WTC11 (cell line): Measurements from ENCODE around the gene PSD2. TPM values are rescaled to one million over a fixed set of nuclear protein-coding genes. Genes with fewer than 3 reads are reported as not detected.

Experiments
- ATAC-seq: fragments of 200-7000 bp; cut with Tn5 transposase; 2 replicates; pipeline ENCODE4 v1.10.0; 2021; ENCODE audit warnings: mild to moderate bottlenecking, moderate library complexity
- CTCF ChIA-PET: fragments of 300-600 bp; sonication (Branson Sonifier 250); formaldehyde crosslinking; loops from one replicate; lab custom pipeline; 2021; ENCODE audit warnings: antibody characterized with exemption; lab: Charles Lee
- POLR2A ChIA-PET: fragments of 350-600 bp; sonication (Branson Sonifier 250); formaldehyde crosslinking; loops from one replicate; lab custom pipeline; 2021; ENCODE audit warnings: antibody characterized with exemption; lab: Charles Lee
- DNase-seq: peaks from one replicate; pipeline ENCODE4 v3.0.0; 2021; ENCODE audit warnings: low spot score
- H3K27ac Mint-ChIP-seq: 2 replicates; pipeline ENCODE4 v1.8.0; 2021; ENCODE audit warnings: mixed read lengths
- H3K27me3 Mint-ChIP-seq: 2 replicates; pipeline ENCODE4 v1.8.0; 2021; ENCODE audit warnings: low read depth, mild to moderate bottlenecking, moderate library complexity, mixed read lengths
- H3K36me3 Mint-ChIP-seq: 2 replicates; pipeline ENCODE4 v1.8.0; 2021; ENCODE audit warnings: mixed read lengths
- H3K4me1 Mint-ChIP-seq: 2 replicates; pipeline ENCODE4 v1.8.0; 2022; ENCODE audit warnings: mixed read lengths
- H3K4me3 Mint-ChIP-seq: 2 replicates; pipeline ENCODE4 v1.8.0; 2021; ENCODE audit warnings: mild to moderate bottlenecking, moderate library complexity, mixed read lengths
- H3K9me3 Mint-ChIP-seq: 2 replicates; pipeline ENCODE4 v1.8.0; 2021; ENCODE audit warnings: mixed read lengths
- E2F5 ChIP-seq: sonication (generic); formaldehyde crosslinking; IDR thresholded peaks from 2 replicates; pipeline ENCODE4 v1.8.1; 2022; ENCODE audit warnings: mild to moderate bottlenecking, moderate library complexity, missing genetic modification reagents
- ESRRA ChIP-seq: sonication (generic); formaldehyde crosslinking; IDR thresholded peaks from 2 replicates; pipeline ENCODE4 v1.8.1; 2022; ENCODE audit warnings: mild to moderate bottlenecking, missing genetic modification reagents, borderline replicate concordance
- FOXP4 ChIP-seq: sonication (generic); formaldehyde crosslinking; IDR thresholded peaks from 2 replicates; pipeline ENCODE4 v1.8.0; 2022; ENCODE audit warnings: mild to moderate bottlenecking, missing genetic modification reagents
- IRF1 ChIP-seq: sonication (generic); formaldehyde crosslinking; IDR thresholded peaks from 2 replicates; pipeline ENCODE4 v1.8.0; 2023; ENCODE audit warnings: missing genetic modification reagents
- PRDM15 ChIP-seq: sonication (generic); formaldehyde crosslinking; IDR thresholded peaks from 2 replicates; pipeline ENCODE4 v1.8.0; 2022; ENCODE audit warnings: missing genetic modification reagents
- TCF7 ChIP-seq: sonication (generic); formaldehyde crosslinking; IDR thresholded peaks from 2 replicates; pipeline ENCODE4 v1.8.0; 2022; ENCODE audit warnings: mild to moderate bottlenecking, low read depth, missing genetic modification reagents, moderate library complexity
- ZBTB43 ChIP-seq: sonication (generic); formaldehyde crosslinking; IDR thresholded peaks from 2 replicates; pipeline ENCODE4 v1.8.1; 2023; ENCODE audit warnings: mild to moderate bottlenecking, missing genetic modification reagents
- ZNF138 ChIP-seq: sonication (generic); formaldehyde crosslinking; conservative IDR thresholded peaks from 2 replicates; pipeline ENCODE4 v1.8.1; 2022; ENCODE audit warnings: mild to moderate bottlenecking, moderate library complexity, missing genetic modification reagents
- ZNF263 ChIP-seq: sonication (generic); formaldehyde crosslinking; IDR thresholded peaks from 2 replicates; pipeline ENCODE4 v1.8.1; 2022; ENCODE audit warnings: low read depth, mild to moderate bottlenecking, moderate library complexity, missing genetic modification reagents
- ZNF532 ChIP-seq: fragments of 250-450 bp; sonication (Bioruptor Pico); IDR thresholded peaks from 2 replicates; pipeline ENCODE4 v1.9.0; 2021; ENCODE audit warnings: mild to moderate bottlenecking, borderline replicate concordance
- total RNA-seq: library from RNA; stranded (reverse); gene quantifications from 3 replicates; pipeline ENCODE4 v1.2.3, GENCODE V29; 2021
- TF ChIP-seq, protein P1 (sequence below): sonication (generic); formaldehyde crosslinking; IDR thresholded peaks from 2 replicates; pipeline ENCODE4 v1.8.1; 2023; ENCODE audit warnings: mild to moderate bottlenecking, missing genetic modification reagents
- TF ChIP-seq, protein P2 (sequence below): sonication (generic); formaldehyde crosslinking; IDR thresholded peaks from 2 replicates; pipeline ENCODE4 v1.8.1; 2023; ENCODE audit warnings: mild to moderate bottlenecking, missing genetic modification reagents, moderate library complexity
- TF ChIP-seq, protein P3 (sequence below): sonication (generic); formaldehyde crosslinking; IDR thresholded peaks from 2 replicates; pipeline ENCODE4 v1.8.0; 2022; ENCODE audit warnings: mild to moderate bottlenecking, missing genetic modification reagents
- TF ChIP-seq, protein P4 (sequence below): sonication (generic); formaldehyde crosslinking; IDR thresholded peaks from 2 replicates; pipeline ENCODE4 v1.8.1; 2022; ENCODE audit warnings: low read depth, mild to moderate bottlenecking, moderate library complexity, missing genetic modification reagents, borderline replicate concordance

Gene PSD2
- total RNA-seq, 1 experiment from 2014 or later: 0.57 TPM

DNA sequence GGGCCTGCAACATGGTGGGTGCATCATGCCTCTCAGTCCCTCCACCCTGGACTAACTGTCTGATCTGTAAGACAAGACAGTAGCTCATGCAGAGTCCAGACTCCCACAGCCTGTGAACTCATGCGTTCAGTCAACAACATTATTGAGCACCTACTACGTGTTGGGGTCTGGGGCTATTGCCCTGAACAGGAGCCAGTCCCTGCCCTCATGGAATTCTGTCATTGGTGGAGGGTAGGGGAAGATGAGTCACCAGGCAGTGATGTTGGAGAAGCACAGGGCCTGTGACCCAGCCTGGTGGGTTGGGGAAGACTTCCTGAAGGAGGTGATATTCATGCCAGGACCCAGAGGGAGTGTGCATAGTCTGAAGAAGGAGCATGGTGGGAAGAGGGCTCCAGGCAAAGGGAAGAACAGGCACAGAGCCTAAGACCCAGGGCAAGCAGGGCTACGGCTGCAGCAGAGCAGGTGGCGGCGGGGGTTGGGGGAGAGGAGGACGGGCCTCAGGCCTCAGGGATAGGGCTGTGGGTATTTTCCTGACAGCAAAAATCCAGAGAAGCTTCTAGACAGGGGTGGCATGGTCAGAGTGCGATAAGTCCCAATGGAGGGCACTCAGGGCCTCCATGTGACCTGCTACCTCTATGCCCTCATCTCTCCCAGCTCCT, 26.7 kb upstream of the PSD2 start:
- Mint-ChIP-seq H3K4me1 (peaks cover 25% of the 10 kb centered on the region), H3K4me3 (no peak overlapping the region), H3K9me3 (no peaks in the 10 kb centered on the region), H3K27me3 (peaks cover 45% of the 10 kb centered on the region), H3K27ac (no peak overlapping the region), H3K36me3 (no peaks in the 10 kb centered on the region)
- POLR2A ChIA-PET: no interaction called here
- ATAC-seq (no peak), DNase-seq (no peak)
- no peak for TF ChIP-seq PRDM15 (CRISPR knock-in tag)
- no peak for TF ChIP-seq ZBTB43 (CRISPR knock-in tag)
- CTCF ChIA-PET: interaction anchor here (0.5 to 3.8 kb wide), 3 partner anchors 8 to 200 kb away, joined by 3 to 83 read pairs (median 5); no protein-coding TSS in a partner anchor

- no peak for ATAC-seq
- ChIA-PET CTCF (interaction anchor here (1.4 to 1.9 kb wide), 2 partner anchors 18 to 199 kb away, joined by 5 read pairs; no protein-coding TSS in a partner anchor), POLR2A (no interaction called here)
- Mint-ChIP-seq H3K4me1 (peaks cover 25% of the 10 kb centered on the region), H3K27ac (no peak overlapping the region), H3K27me3 (peaks cover 42% of the 10 kb centered on the region), H3K4me3 (no peak overlapping the region), H3K36me3 (no peaks in the 10 kb centered on the region), H3K9me3 (no peaks in the 10 kb centered on the region)
- no peak for DNase-seq
- no peak for TF ChIP-seq ZNF532
- TF ChIP-seq ZNF263: no peak
- TF ChIP-seq, protein P1, sequence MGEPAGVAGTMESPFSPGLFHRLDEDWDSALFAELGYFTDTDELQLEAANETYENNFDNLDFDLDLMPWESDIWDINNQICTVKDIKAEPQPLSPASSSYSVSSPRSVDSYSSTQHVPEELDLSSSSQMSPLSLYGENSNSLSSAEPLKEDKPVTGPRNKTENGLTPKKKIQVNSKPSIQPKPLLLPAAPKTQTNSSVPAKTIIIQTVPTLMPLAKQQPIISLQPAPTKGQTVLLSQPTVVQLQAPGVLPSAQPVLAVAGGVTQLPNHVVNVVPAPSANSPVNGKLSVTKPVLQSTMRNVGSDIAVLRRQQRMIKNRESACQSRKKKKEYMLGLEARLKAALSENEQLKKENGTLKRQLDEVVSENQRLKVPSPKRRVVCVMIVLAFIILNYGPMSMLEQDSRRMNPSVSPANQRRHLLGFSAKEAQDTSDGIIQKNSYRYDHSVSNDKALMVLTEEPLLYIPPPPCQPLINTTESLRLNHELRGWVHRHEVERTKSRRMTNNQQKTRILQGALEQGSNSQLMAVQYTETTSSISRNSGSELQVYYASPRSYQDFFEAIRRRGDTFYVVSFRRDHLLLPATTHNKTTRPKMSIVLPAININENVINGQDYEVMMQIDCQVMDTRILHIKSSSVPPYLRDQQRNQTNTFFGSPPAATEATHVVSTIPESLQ (CRISPR knock-in tag): no peak
- TF ChIP-seq, protein P2, sequence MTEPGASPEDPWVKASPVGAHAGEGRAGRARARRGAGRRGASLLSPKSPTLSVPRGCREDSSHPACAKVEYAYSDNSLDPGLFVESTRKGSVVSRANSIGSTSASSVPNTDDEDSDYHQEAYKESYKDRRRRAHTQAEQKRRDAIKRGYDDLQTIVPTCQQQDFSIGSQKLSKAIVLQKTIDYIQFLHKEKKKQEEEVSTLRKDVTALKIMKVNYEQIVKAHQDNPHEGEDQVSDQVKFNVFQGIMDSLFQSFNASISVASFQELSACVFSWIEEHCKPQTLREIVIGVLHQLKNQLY (CRISPR knock-in tag): no peak
- no peak for TF ChIP-seq IRF1 (CRISPR knock-in tag)
- TF ChIP-seq, protein P3, sequence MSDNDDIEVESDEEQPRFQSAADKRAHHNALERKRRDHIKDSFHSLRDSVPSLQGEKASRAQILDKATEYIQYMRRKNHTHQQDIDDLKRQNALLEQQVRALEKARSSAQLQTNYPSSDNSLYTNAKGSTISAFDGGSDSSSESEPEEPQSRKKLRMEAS: no peak
- no peak for TF ChIP-seq ESRRA (CRISPR knock-in tag)
- TF ChIP-seq ZNF138 (CRISPR knock-in tag): no peak
- TF ChIP-seq FOXP4 (CRISPR knock-in tag): no peak
- TF ChIP-seq, protein P4, sequence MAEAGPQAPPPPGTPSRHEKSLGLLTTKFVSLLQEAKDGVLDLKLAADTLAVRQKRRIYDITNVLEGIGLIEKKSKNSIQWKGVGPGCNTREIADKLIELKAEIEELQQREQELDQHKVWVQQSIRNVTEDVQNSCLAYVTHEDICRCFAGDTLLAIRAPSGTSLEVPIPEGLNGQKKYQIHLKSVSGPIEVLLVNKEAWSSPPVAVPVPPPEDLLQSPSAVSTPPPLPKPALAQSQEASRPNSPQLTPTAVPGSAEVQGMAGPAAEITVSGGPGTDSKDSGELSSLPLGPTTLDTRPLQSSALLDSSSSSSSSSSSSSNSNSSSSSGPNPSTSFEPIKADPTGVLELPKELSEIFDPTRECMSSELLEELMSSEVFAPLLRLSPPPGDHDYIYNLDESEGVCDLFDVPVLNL (CRISPR knock-in tag): no peak
- TF ChIP-seq TCF7 (CRISPR knock-in tag): no peak
- TF ChIP-seq E2F5 (CRISPR knock-in tag): no peak
Observed at GRCh38 chr5:139769477-139769876, 26.1 kb upstream of the PSD2 start.
